H1 (cell line): Measurements from ENCODE around the gene VPS35L. TPM values are rescaled to one million over a fixed set of nuclear protein-coding genes. Genes with fewer than 3 reads are reported as not detected.

ENCODE experiments used
- CTCF ChIA-PET: fragments of 300-600 bp; sonication (Branson Sonifier 250); formaldehyde crosslinking; loops from one replicate; lab custom pipeline; 2021; ENCODE audit not compliant: partially characterized antibody; lab: Charles Lee
- POLR2A ChIA-PET: fragments of 300-600 bp; sonication (Branson Sonifier 250); formaldehyde crosslinking; loops from one replicate; lab custom pipeline; 2021; ENCODE audit warnings: inconsistent platforms; ENCODE audit not compliant: partially characterized antibody; lab: Charles Lee
- DNase-seq, 2 experiments: peaks; one replicate each; pipeline versions ENCODE4 v3.0.0 to v3.0.0-alpha.2; 2010 to 2022; ENCODE audit warnings: low spot score in 2 of 2, low read depth in 1 of 2, mixed read lengths in 1 of 2
- FAIRE-seq: peaks from 2 replicates; lab custom pipeline; 2011; peaks lifted over from hg19 to GRCh38; lab: Jason Lieb, UNC
- H2AFZ ChIP-seq: 2 replicates; pipeline ENCODE4 v1.8.1; 2012; ENCODE audit warnings: low read length, inconsistent platforms
- H2AK5ac ChIP-seq: 2 replicates; pipeline ENCODE4 v1.6.1; 2013; ENCODE audit warnings: low read depth, low read length
- H2BK120ac ChIP-seq: replicated peaks from 2 replicates; pipeline ENCODE3; 2013; ENCODE audit warnings: low read depth, low read length, inconsistent platforms
- H2BK12ac ChIP-seq: 2 replicates; pipeline ENCODE4 v1.6.1; 2013; ENCODE audit warnings: low read depth, low read length
- H2BK15ac ChIP-seq: 2 replicates; pipeline ENCODE4 v1.6.1; 2013; ENCODE audit warnings: low read length
- H2BK20ac ChIP-seq: 2 replicates; pipeline ENCODE4 v1.6.1; 2013; ENCODE audit warnings: low read length
- H2BK5ac ChIP-seq: 2 replicates; pipeline ENCODE4 v1.6.1; 2013; ENCODE audit warnings: low read depth, low read length
- H3K14ac ChIP-seq: 2 replicates; pipeline ENCODE4 v1.6.1; 2013; ENCODE audit warnings: inconsistent platforms; ENCODE audit not compliant: insufficient read length
- H3K18ac ChIP-seq: 2 replicates; pipeline ENCODE4 v1.6.1; 2013; ENCODE audit warnings: low read length; ENCODE audit errors: extremely low read depth
- H3K23ac ChIP-seq: 2 replicates; pipeline ENCODE4 v1.6.1; 2013; ENCODE audit warnings: inconsistent platforms; ENCODE audit not compliant: insufficient read length
- H3K23me2 ChIP-seq: 2 replicates; pipeline ENCODE4 v1.6.1; 2013; ENCODE audit warnings: low read depth, low read length
- H3K27ac ChIP-seq: 2 replicates; pipeline ENCODE4 v1.6.1; 2011; ENCODE audit warnings: low read depth, low read length, inconsistent platforms
- H3K27me3 ChIP-seq, 4 experiments: replicated peaks in 1 of 4; 1 replicate in 1 of 4; 2 replicates in 3 of 4; pipeline versions ENCODE4 v1.6.1 to v1.8.1; 2011 to 2013; ENCODE audit warnings: low read length in 3 of 4, mild to moderate bottlenecking in 3 of 4, inconsistent platforms in 2 of 4, mixed read lengths in 2 of 4, moderate library complexity in 1 of 4; ENCODE audit not compliant: control insufficient read depth in 3 of 4, insufficient read depth in 3 of 4; ENCODE audit errors: extremely low read depth in 1 of 4
- H3K36me3 ChIP-seq, 4 experiments: 2 replicates each; pipeline versions ENCODE4 v1.6.1 to v1.8.1; 2011 to 2013; ENCODE audit warnings: mild to moderate bottlenecking in 4 of 4, low read length in 3 of 4, moderate library complexity in 2 of 4, control low read depth in 1 of 4, inconsistent platforms in 1 of 4; ENCODE audit not compliant: insufficient read depth in 4 of 4, control insufficient read depth in 2 of 4
- H3K4ac ChIP-seq: replicated peaks from 2 replicates; pipeline ENCODE3; 2013; ENCODE audit warnings: low read length, low read depth, mixed read lengths, inconsistent platforms; ENCODE audit not compliant: insufficient read length
- H3K4me1 ChIP-seq, 4 experiments: replicated peaks in 1 of 4; 1 replicate in 1 of 4; 2 replicates in 3 of 4; pipeline versions ENCODE4 v1.6.1 to v1.8.1; 2011 to 2013; ENCODE audit warnings: low read length in 3 of 4, inconsistent platforms in 2 of 4, mixed read lengths in 1 of 4; ENCODE audit not compliant: insufficient read depth in 4 of 4, control insufficient read depth in 3 of 4
- H3K4me2 ChIP-seq, 2 experiments: 2 replicates each; pipeline versions ENCODE4 v1.6.1 to v1.8.1; 2011 to 2013; ENCODE audit warnings: low read depth in 2 of 2, low read length in 2 of 2, control low read depth in 1 of 2, inconsistent platforms in 1 of 2, mild to moderate bottlenecking in 1 of 2; ENCODE audit not compliant: insufficient read depth in 1 of 2
- H3K4me3 ChIP-seq, 4 experiments: fragments of 200-600, 300-600 bp in 1 of 4; sonication (generic), shearing (Covaris generic), sonication (Bioruptor Twin) in 1 of 4; 2 replicates each; pipeline versions ENCODE4 v1.5.1 to v1.8.1; 2011 to 2016; ENCODE audit warnings: low read length in 4 of 4, low read depth in 3 of 4, control low read depth in 2 of 4, inconsistent platforms in 2 of 4, mild to moderate bottlenecking in 2 of 4, mixed read lengths in 1 of 4, moderate library complexity in 1 of 4; ENCODE audit not compliant: insufficient read depth in 2 of 4; ENCODE audit errors: extremely low read depth in 1 of 4
- H3K56ac ChIP-seq: replicated peaks from 2 replicates; pipeline ENCODE3; 2013; ENCODE audit warnings: low read depth, mild to moderate bottlenecking, mixed read lengths, low read length, inconsistent platforms; ENCODE audit not compliant: insufficient read length
- H3K79me1 ChIP-seq: 2 replicates; pipeline ENCODE4 v1.6.1; 2013; ENCODE audit warnings: low read depth, low read length, control low read depth
- H3K79me2 ChIP-seq, 2 experiments: 2 replicates each; pipeline versions ENCODE4 v1.6.1 to v1.8.1; 2012 to 2013; ENCODE audit warnings: low read length in 2 of 2, mild to moderate bottlenecking in 2 of 2, inconsistent platforms in 1 of 2; ENCODE audit not compliant: insufficient read depth in 2 of 2, control insufficient read depth in 1 of 2
- H3K9ac ChIP-seq, 4 experiments: replicated peaks in 1 of 4; 1 replicate in 1 of 4; 2 replicates in 3 of 4; pipeline versions ENCODE4 v1.6.1 to v1.8.1; 2011 to 2013; ENCODE audit warnings: low read depth in 3 of 4, low read length in 3 of 4, control low read depth in 2 of 4, mild to moderate bottlenecking in 2 of 4, moderate library complexity in 2 of 4, inconsistent platforms in 1 of 4; ENCODE audit errors: extremely low read depth in 1 of 4
- H3K9me3 ChIP-seq, 2 experiments: 2 replicates each; pipeline versions ENCODE4 v1.6.1 to v1.8.1; 2012 to 2013; ENCODE audit warnings: mild to moderate bottlenecking in 2 of 2, moderate library complexity in 2 of 2, control low read depth in 1 of 2, inconsistent platforms in 1 of 2, low read depth in 1 of 2, low read length in 1 of 2, mixed read lengths in 1 of 2; ENCODE audit not compliant: insufficient read depth in 2 of 2
- H4K20me1 ChIP-seq, 2 experiments: replicated peaks in 1 of 2; 2 replicates each; pipeline versions ENCODE3 to v1.8.1; 2011 to 2013; ENCODE audit warnings: inconsistent platforms in 2 of 2, low read length in 2 of 2, mild to moderate bottlenecking in 1 of 2; ENCODE audit not compliant: insufficient read depth in 2 of 2, control insufficient read depth in 1 of 2
- H4K5ac ChIP-seq: 2 replicates; pipeline ENCODE4 v1.6.1; 2013; ENCODE audit warnings: low read length, low read depth, mixed read lengths, inconsistent platforms; ENCODE audit not compliant: insufficient read length
- H4K8ac ChIP-seq: 2 replicates; pipeline ENCODE4 v1.8.0; 2013; ENCODE audit warnings: mild to moderate bottlenecking, moderate library complexity, low read length, inconsistent platforms; ENCODE audit not compliant: insufficient read depth; ENCODE audit errors: extremely low read depth
- H4K91ac ChIP-seq: replicated peaks from 2 replicates; pipeline ENCODE3; 2013; ENCODE audit warnings: low read length, mixed read lengths, inconsistent platforms; ENCODE audit not compliant: insufficient read length
- ASH2L ChIP-seq: fragments of 200-600, 300-600 bp; sonication (generic); IDR thresholded peaks from one replicate; pipeline ENCODE4 v1.7.1; 2017; ENCODE audit warnings: low read length
- HDAC6 ChIP-seq: IDR thresholded peaks from one replicate; pipeline ENCODE4 v1.7.1; 2012; ENCODE audit warnings: low read depth, mild to moderate bottlenecking, inconsistent platforms, low read length, moderate library complexity
- SIX5 ChIP-seq: IDR thresholded peaks from 2 replicates; pipeline ENCODE4 v1.6.1; 2011; ENCODE audit warnings: mild to moderate bottlenecking, low read depth, low read length
- WGBS, 2 experiments: shearing (Covaris generic) in 1 of 2; methylation state at CpG; one replicate each; pipeline versions ENCODE4 v1.1.6 to v1.1.7; 2013 to 2015; ENCODE audit warnings: low lambda C conversion rate in 2 of 2, mixed read lengths in 2 of 2, inconsistent platforms in 1 of 2, low coverage in 1 of 2, missing lambda C conversion rate in 1 of 2; ENCODE audit not compliant: insufficient replicate concordance in 2 of 2, insufficient coverage in 1 of 2, insufficient read length in 1 of 2; ENCODE audit errors: extremely low coverage in 1 of 2, missing lambda C conversion rate in 1 of 2; 5-methylcytosine and 5-hydroxymethylcytosine counted together
- polyA plus RNA-seq, 7 experiments: library from polyadenylated mRNA; depleted of rRNA in 3 of 7; stranded (reverse) in 5 of 7; unstranded in 2 of 7; fragments of >200 nt in 5 of 7; fragments of 200-250 nt in 2 of 7; gene quantifications; 1 replicate in 5 of 7; 2 replicates in 1 of 7; 4 replicates in 1 of 7; pipeline versions ENCODE4 v1.2.1 to v1.2.3, GENCODE V29; 2011 to 2013; ENCODE audit warnings: missing spikeins in 2 of 7, mixed read lengths in 2 of 7
- total RNA-seq: library from RNA; stranded (reverse); fragmentation: NEBNext Ultra II Directional; extraction: Animal tissue kit (Norgen Biotek cat#: 25700); gene quantifications from 2 replicates; pipeline ENCODE4 v1.2.1, GENCODE V29; 2021

VPS35L gene
- total and polyA plus RNA-seq, 2 of the 8 experiments (the other 6 are each of a cell fraction or from before 2014, with no cell fraction given): 31.5 to 57.1 TPM

- CTCF ChIA-PET: interaction anchor here (0.5 to 3.5 kb wide), 5 partner anchors 9 to 770 kb away, joined by 3 to 18 read pairs (median 4); no protein-coding TSS in a partner anchor
- no peak overlapping the region for H3K27ac ChIP-seq
- H3K23ac ChIP-seq: no peak overlapping the region
- no peak overlapping the region for H3K18ac ChIP-seq
- no peak overlapping the region for H3K14ac ChIP-seq
- no peak overlapping the region for H2BK120ac ChIP-seq
- H4K8ac ChIP-seq: no peak overlapping the region
- no peak overlapping the region for H4K5ac ChIP-seq
- no peaks in the 10 kb centered on the region for H4K20me1 ChIP-seq
- TF ChIP-seq SIX5 (no peak), HDAC6 (no peak), ASH2L (no peak)
- TF ChIP-seq, all 59 proteins: peak for 0
- Histone ChIP-seq H4K91ac (no peak overlapping the region), H3K4me1 (no peaks in the 10 kb centered on the region), H3K79me2 (no peaks in the 10 kb centered on the region), H3K23me2 (no peaks in the 10 kb centered on the region), H3K27me3 (no peaks in the 10 kb centered on the region), H2BK5ac (no peak overlapping the region), H3K56ac (no peak overlapping the region), H3K9me3 (no peaks in the 10 kb centered on the region), H2AK5ac (no peak overlapping the region), H3K4ac (no peak overlapping the region), H3K36me3 (peaks cover 0 to 3% (median 1%) of the 10 kb centered on the region in 4 experiments; a peak in 4 of 8 replicates), H3K79me1 (no peaks in the 10 kb centered on the region; the same call in 1 of the 2 replicates), H2BK20ac (no peak overlapping the region), H2BK12ac (no peak overlapping the region), H3K4me3 (no peak overlapping the region), H2BK15ac (no peak overlapping the region), H2AFZ (no peak overlapping the region), H3K9ac (no peak overlapping the region), H3K4me2 (no peak overlapping the region)
- 89% methylated on average over 5 of the region's 5 CpGs; no CpG with 5 or more reads in 1 of the 2 experiments for WGBS, 2 experiments
- POLR2A ChIA-PET: no interaction called here
- no peak for FAIRE-seq
- DNase-seq: no peak
These were observed 58.3 kb downstream of the VPS35L start for GRCh38 chr16:19613834-19614233.
